Neuronal stem cell (in vitro differentiated cells): ENCODE measurements around the gene DNAL4.
A peak's percentile ranks its signal among the peaks of the same experiment; 100 is the strongest.

Experiments
- DNase-seq: peaks from one replicate; pipeline ENCODE4 v3.0.0-alpha.2; 2013; ENCODE audit warnings: low spot score
- H2AFZ ChIP-seq: one replicate; pipeline ENCODE4 v1.6.1; 2013; ENCODE audit warnings: mild to moderate bottlenecking, low read length, inconsistent platforms
- H2AK5ac ChIP-seq: 2 replicates; pipeline ENCODE4 v1.6.1; 2013; ENCODE audit warnings: low read depth, mild to moderate bottlenecking, inconsistent platforms, low read length, moderate library complexity, mixed read lengths
- H2BK120ac ChIP-seq: 2 replicates; pipeline ENCODE4 v1.6.1; 2013; ENCODE audit warnings: low read depth, mild to moderate bottlenecking, inconsistent platforms, low read length, moderate library complexity, mixed read lengths
- H2BK12ac ChIP-seq: one replicate; pipeline ENCODE4 v1.6.1; 2013; ENCODE audit warnings: low read length, inconsistent platforms
- H2BK15ac ChIP-seq: 2 replicates; pipeline ENCODE4 v1.6.1; 2013; ENCODE audit warnings: mild to moderate bottlenecking, low read length, inconsistent platforms, mixed read lengths
- H2BK5ac ChIP-seq: one replicate; pipeline ENCODE4 v1.6.1; 2013; ENCODE audit warnings: inconsistent platforms, mild to moderate bottlenecking, low read length, moderate library complexity
- H3K14ac ChIP-seq: one replicate; pipeline ENCODE4 v1.6.1; 2013; ENCODE audit warnings: low read length, inconsistent platforms
- H3K18ac ChIP-seq: 2 replicates; pipeline ENCODE4 v1.6.1; 2013; ENCODE audit warnings: low read length, inconsistent platforms
- H3K23ac ChIP-seq: 2 replicates; pipeline ENCODE4 v1.6.1; 2013; ENCODE audit warnings: low read depth, mild to moderate bottlenecking, mixed read lengths, low read length, inconsistent platforms; ENCODE audit not compliant: poor library complexity
- H3K27ac ChIP-seq: replicated peaks from 3 replicates; pipeline ENCODE4 v1.5.1; 2013; ENCODE audit warnings: low read length, inconsistent platforms
- H3K27me3 ChIP-seq, 3 experiments: 2 replicates each; pipeline ENCODE4 v1.6.1; 2013; ENCODE audit warnings: low read length in 3 of 3, mild to moderate bottlenecking in 2 of 3, inconsistent platforms in 1 of 3, low read depth in 1 of 3, mixed read lengths in 1 of 3, moderate library complexity in 1 of 3; ENCODE audit not compliant: control insufficient read depth in 3 of 3, insufficient read depth in 3 of 3
- H3K36me3 ChIP-seq, 2 donors: replicated peaks in 1 of 2; 2 replicates each; pipeline ENCODE4 v1.6.1; 2013; ENCODE audit warnings: low read length in 2 of 2; ENCODE audit not compliant: control insufficient read depth in 2 of 2, insufficient read depth in 2 of 2
- H3K4ac ChIP-seq: 2 replicates; pipeline ENCODE4 v1.6.1; 2013; ENCODE audit warnings: inconsistent platforms, mild to moderate bottlenecking, low read length, moderate library complexity
- H3K4me1 ChIP-seq, 2 donors: 1 replicate in 1 of 2; 2 replicates in 1 of 2; pipeline ENCODE4 v1.6.1; 2013; ENCODE audit warnings: low read length in 2 of 2, low read depth in 1 of 2; ENCODE audit not compliant: control insufficient read depth in 2 of 2, insufficient read depth in 1 of 2
- H3K4me2 ChIP-seq: one replicate; pipeline ENCODE4 v1.6.1; 2013; ENCODE audit warnings: mild to moderate bottlenecking, low read length, inconsistent platforms; ENCODE audit not compliant: insufficient read depth, poor library complexity, severe bottlenecking
- H3K4me3 ChIP-seq, 2 donors: 2 replicates each; pipeline ENCODE4 v1.5.1; 2013; ENCODE audit warnings: low read length in 2 of 2, mild to moderate bottlenecking in 2 of 2, inconsistent platforms in 1 of 2, moderate library complexity in 1 of 2
- H3K79me1 ChIP-seq: one replicate; pipeline ENCODE4 v1.6.1; 2013; ENCODE audit warnings: low read depth, mild to moderate bottlenecking, inconsistent platforms, low read length, moderate library complexity
- H3K9ac ChIP-seq: one replicate; pipeline ENCODE4 v1.6.1; 2013; ENCODE audit warnings: mild to moderate bottlenecking, low read depth, low read length, inconsistent platforms; ENCODE audit not compliant: poor library complexity
- H3K9me3 ChIP-seq, 2 donors: replicated peaks in 1 of 2; 2 replicates each; pipeline versions ENCODE3 to v1.6.1; 2013; ENCODE audit warnings: low read length in 2 of 2, mild to moderate bottlenecking in 2 of 2, inconsistent platforms in 1 of 2, low read depth in 1 of 2, mixed read lengths in 1 of 2, moderate library complexity in 1 of 2; ENCODE audit not compliant: control insufficient read depth in 2 of 2, insufficient read depth in 1 of 2
- H4K8ac ChIP-seq: one replicate; pipeline ENCODE4 v1.6.1; 2013; ENCODE audit warnings: low read depth, mild to moderate bottlenecking, inconsistent platforms, low read length, moderate library complexity
- H4K91ac ChIP-seq: one replicate; pipeline ENCODE4 v1.6.1; 2013; ENCODE audit warnings: low read length, low read depth, mild to moderate bottlenecking, inconsistent platforms; ENCODE audit not compliant: poor library complexity
- WGBS, 2 donors: extraction: QIAGEN DNeasy Blood & Tissue Kit; methylation state at CpG; one replicate each; pipeline ENCODE4 v1.1.7; 2013; ENCODE audit warnings: missing lambda C conversion rate in 2 of 2, mixed read lengths in 1 of 2; ENCODE audit not compliant: insufficient read length in 2 of 2, insufficient replicate concordance in 1 of 2; ENCODE audit errors: extremely low coverage in 2 of 2; 5-methylcytosine and 5-hydroxymethylcytosine counted together

The DNAL4 gene

DNA sequence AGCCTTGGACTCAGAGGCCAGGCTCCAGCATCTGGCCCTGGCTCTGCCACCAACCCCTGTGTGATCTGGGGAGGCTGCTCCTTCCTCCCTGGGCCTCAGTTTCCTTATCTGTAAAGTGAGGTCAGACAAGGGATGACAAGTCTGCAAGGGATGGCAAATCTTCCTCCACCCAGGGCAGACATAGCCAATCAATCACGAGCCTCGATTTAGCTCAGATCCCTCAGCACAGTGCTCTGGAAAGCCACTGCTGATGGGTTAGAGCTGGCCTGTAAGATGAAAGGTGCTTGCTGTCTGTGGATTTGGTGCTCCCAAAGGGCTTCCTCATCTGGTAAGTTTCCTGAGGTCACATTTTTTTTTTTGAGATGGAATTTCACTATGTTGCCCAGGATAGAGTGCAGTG, 29.7 kb upstream of the DNAL4 start:
- no peak overlapping the region for H2BK15ac ChIP-seq
- H3K27ac ChIP-seq: no peak overlapping the region
- no peak overlapping the region for H3K4me3 ChIP-seq
- no peak for DNase-seq
- no peak overlapping the region for H2AFZ ChIP-seq
- no peak overlapping the region for H4K91ac ChIP-seq
- H3K27me3 ChIP-seq: peaks cover 0 to 12% (median 0%) of the 10 kb centered on the region in 3 experiments
- no peak overlapping the region for H4K8ac ChIP-seq
- H3K36me3 ChIP-seq: no peaks in the 10 kb centered on the region
- no peaks in the 10 kb centered on the region for H3K79me1 ChIP-seq
- no CpG with 5 or more reads among the region's 2 CpGs for WGBS, 2 donors
- no peak overlapping the region for H3K4me2 ChIP-seq
- H3K4me1 ChIP-seq: peaks cover 0 to 8% of the 10 kb centered on the region in 2 donors
- H2BK5ac ChIP-seq: no peak overlapping the region
- H3K18ac ChIP-seq: no peak overlapping the region
- H2BK12ac ChIP-seq: no peak overlapping the region
- H3K4ac ChIP-seq: no peak overlapping the region
- H3K9me3 ChIP-seq: no peaks in the 10 kb centered on the region
- no peak overlapping the region for H2BK120ac ChIP-seq
- no peak overlapping the region for H2AK5ac ChIP-seq
- H3K9ac ChIP-seq: no peak overlapping the region
- H3K14ac ChIP-seq: no peak overlapping the region
- no peak overlapping the region for H3K23ac ChIP-seq

DNA sequence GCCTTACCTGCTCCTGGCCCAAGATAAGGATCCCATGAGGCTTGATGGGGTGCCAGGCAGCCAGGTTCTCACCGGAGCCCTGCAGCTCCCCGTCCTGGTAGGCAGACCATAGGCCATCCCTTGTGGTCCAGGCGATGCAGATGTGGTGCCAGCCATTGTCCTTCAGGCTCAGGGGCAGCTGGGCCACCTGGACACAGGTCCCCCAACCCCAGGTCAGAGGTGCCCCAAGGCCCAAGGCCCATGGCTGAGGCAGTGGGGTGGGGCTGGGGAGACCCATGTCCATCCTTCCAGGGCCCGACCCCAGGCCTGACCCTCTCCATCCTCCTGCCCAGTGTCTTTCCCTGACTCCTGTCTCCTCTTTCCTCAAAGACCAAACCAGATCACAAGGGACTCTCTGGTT, 29.1 kb upstream of the DNAL4 start:
- Histone ChIP-seq H3K9ac (peak overlapping the region; percentile 40), H3K4me2 (no peak overlapping the region), H4K91ac (no peak overlapping the region), H2BK5ac (no peak overlapping the region), H3K79me1 (no peaks in the 10 kb centered on the region), H2AFZ (no peak overlapping the region), H3K27me3 (peaks cover 0 to 9% (median 0%) of the 10 kb centered on the region in 3 experiments), H2BK15ac (no peak overlapping the region), H4K8ac (no peak overlapping the region), H2BK12ac (no peak overlapping the region), H2AK5ac (no peak overlapping the region), H3K27ac (no peak overlapping the region), H3K18ac (peak overlapping the region; percentile 54), H3K4ac (no peak overlapping the region), H3K4me1 (peaks cover 0 to 8% of the 10 kb centered on the region in 2 donors), H3K4me3 (no peak overlapping the region), H2BK120ac (no peak overlapping the region), H3K14ac (peak overlapping the region; percentile 92), H3K36me3 (no peaks in the 10 kb centered on the region), H3K9me3 (no peaks in the 10 kb centered on the region), H3K23ac (peak overlapping the region; percentile 90)
- no CpG with 5 or more reads among the region's 4 CpGs for WGBS, 2 donors
- DNase-seq: no peak

DNA sequence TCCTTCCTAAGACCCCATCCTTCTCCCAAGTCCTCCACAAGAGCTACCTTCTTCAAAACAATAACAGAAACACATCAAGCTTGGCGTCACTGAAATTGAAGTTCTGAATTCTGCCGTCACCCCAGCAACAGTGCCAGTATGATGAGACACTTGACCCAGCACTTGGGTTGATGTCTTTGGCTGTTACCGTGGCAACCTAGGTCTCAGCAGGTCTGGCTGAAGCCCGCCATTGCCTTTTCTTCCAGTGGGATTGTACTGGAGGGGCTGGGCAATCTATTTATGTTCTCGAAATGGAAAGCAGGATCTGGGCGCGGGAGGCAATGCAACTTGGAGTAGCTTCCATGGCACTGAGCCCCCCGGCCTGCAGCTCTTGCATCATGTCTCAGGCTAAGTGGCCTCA, 26.1 kb upstream of the DNAL4 start:
- Histone ChIP-seq H4K8ac (no peak overlapping the region), H4K91ac (no peak overlapping the region), H3K18ac (peak overlapping the region; percentile 36), H3K4me1 (peaks cover 0 to 8% of the 10 kb centered on the region in 2 donors), H3K4me3 (no peak overlapping the region), H3K9me3 (no peaks in the 10 kb centered on the region), H2BK12ac (no peak overlapping the region), H3K14ac (no peak overlapping the region), H3K36me3 (no peaks in the 10 kb centered on the region), H3K27ac (no peak overlapping the region), H2BK15ac (no peak overlapping the region), H3K23ac (peak overlapping the region; percentile 20), H3K9ac (no peak overlapping the region), H3K79me1 (no peaks in the 10 kb centered on the region), H3K4me2 (no peak overlapping the region), H2BK5ac (no peak overlapping the region), H2BK120ac (no peak overlapping the region), H2AK5ac (no peak overlapping the region), H3K27me3 (peaks cover 0 to 12% (median 0%) of the 10 kb centered on the region in 3 experiments), H3K4ac (no peak overlapping the region), H2AFZ (no peak overlapping the region)
- no peak for DNase-seq
- no CpG with 5 or more reads among the region's 8 CpGs for WGBS, 2 donors

DNA sequence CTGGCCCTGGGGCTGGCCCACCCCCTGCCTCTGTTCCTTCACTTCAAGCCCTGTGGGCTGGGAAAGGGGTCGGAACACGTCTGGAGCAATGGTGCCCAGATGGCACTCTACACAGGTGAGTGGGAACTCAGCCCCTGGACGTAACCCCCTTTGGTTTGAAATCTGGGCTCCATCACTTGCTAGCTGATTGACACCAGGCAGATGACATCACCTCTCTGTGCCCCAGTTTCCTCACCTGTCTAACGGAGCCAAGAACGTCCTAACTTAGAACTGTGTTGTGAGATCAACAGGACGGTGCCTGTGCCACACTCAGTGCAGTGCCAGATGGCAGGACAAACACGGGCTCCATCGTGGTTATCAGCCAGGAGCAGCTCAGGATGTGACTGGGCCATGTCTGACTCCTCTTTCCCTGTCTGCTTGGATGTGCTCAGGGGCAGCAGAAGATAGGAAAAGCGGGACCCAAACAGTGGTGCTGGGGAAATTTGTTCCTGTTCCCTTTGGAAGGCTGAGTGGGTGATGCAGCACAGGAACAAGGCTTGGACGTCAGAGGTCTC, 25.5 kb upstream of the DNAL4 start:
- Histone ChIP-seq H2BK120ac (no peak overlapping the region), H3K79me1 (no peaks in the 10 kb centered on the region), H3K9ac (no peak overlapping the region), H4K8ac (no peak overlapping the region), H2BK12ac (no peak overlapping the region), H2AK5ac (no peak overlapping the region), H2BK15ac (no peak overlapping the region), H3K4me2 (no peak overlapping the region), H3K36me3 (no peaks in the 10 kb centered on the region), H3K27ac (no peak overlapping the region), H3K9me3 (no peaks in the 10 kb centered on the region), H3K14ac (no peak overlapping the region), H2AFZ (no peak overlapping the region), H3K4ac (no peak overlapping the region), H3K27me3 (peaks cover 0 to 12% (median 0%) of the 10 kb centered on the region in 3 experiments), H2BK5ac (no peak overlapping the region), H3K18ac (no peak overlapping the region), H4K91ac (no peak overlapping the region), H3K4me1 (peaks cover 0 to 8% of the 10 kb centered on the region in 2 donors), H3K23ac (no peak overlapping the region), H3K4me3 (no peak overlapping the region)
- no CpG with 5 or more reads among the region's 10 CpGs for WGBS, 2 donors
- DNase-seq: no peak
